ENCODE measurements around the gene ZNF580.

The ZNF580 gene

GRCh38 chr19:55666343-55667005 lies 25.7 kb downstream of the ZNF580 start:
- no peak for DNase-seq

- no peak for DNase-seq
Observed at GRCh38 chr19:55667006-55667381, 26.2 kb downstream of the ZNF580 start.

GRCh38 chr19:55667511-55667910 lies 26.7 kb downstream of the ZNF580 start:
- no peak for DNase-seq

- no peak for DNase-seq
Observed at GRCh38 chr19:55667958-55668357, 27.2 kb downstream of the ZNF580 start.

- DNase-seq, result no peak
Observed at GRCh38 chr19:55668603-55669348, 28.0 kb downstream of the ZNF580 start.

- DNase-seq, result no peak
Observed at GRCh38 chr19:55669418-55670279, 28.8 kb downstream of the ZNF580 start.

- peak; percentile 21 for DNase-seq
Observed at GRCh38 chr19:55670280-55671053, 29.7 kb downstream of the ZNF580 start.

GRCh38 chr19:55671054-55671378 lies 30.2 kb downstream of the ZNF580 start:
- no peak for DNase-seq

- no peak for DNase-seq
Observed at GRCh38 chr19:55672418-55672817, 31.6 kb downstream of the ZNF580 start.

- no peak for DNase-seq
Observed at GRCh38 chr19:55673465-55673864, 32.7 kb downstream of the ZNF580 start.

GRCh38 chr19:55673889-55674288 lies 33.1 kb downstream of the ZNF580 start:
- DNase-seq, result no peak

- DNase-seq, result no peak
Observed at GRCh38 chr19:55674459-55674840, 33.6 kb downstream of the ZNF580 start.

- peak; percentile 90 for DNase-seq
Observed at GRCh38 chr19:55674841-55675660, 34.2 kb downstream of the ZNF580 start, which contains the start of gene EPN1. Gene EPN1, plus strand, starts transcription at chr19:55675226. Its CDS starts 3,402 bp downstream, at chr19:55678628.

- no peak for DNase-seq
Observed at GRCh38 chr19:55675661-55676354, 35.0 kb downstream of the ZNF580 start.

- no peak for DNase-seq
Observed at GRCh38 chr19:55676383-55676782, 35.6 kb downstream of the ZNF580 start.

- DNase-seq, result no peak
Observed at GRCh38 chr19:55676889-55677505, 36.2 kb downstream of the ZNF580 start.

GRCh38 chr19:55677572-55678028 lies 36.8 kb downstream of the ZNF580 start:
- DNase-seq, result no peak

GRCh38 chr19:55678121-55678671 lies 37.4 kb downstream of the ZNF580 start:
- no peak for DNase-seq

- no peak for DNase-seq
Observed at GRCh38 chr19:55679343-55680257, 38.8 kb downstream of the ZNF580 start.
